H1 (cell line): ENCODE data around the gene SLC2A11. TPM values are rescaled to one million over a fixed set of nuclear protein-coding genes. Genes with fewer than 3 reads are reported as not detected.

ENCODE experiments used
- CTCF ChIA-PET: fragments of 300-600 bp; sonication (Branson Sonifier 250); formaldehyde crosslinking; loops from one replicate; lab custom pipeline; 2021; ENCODE audit not compliant: partially characterized antibody; lab: Charles Lee
- POLR2A ChIA-PET: fragments of 300-600 bp; sonication (Branson Sonifier 250); formaldehyde crosslinking; loops from one replicate; lab custom pipeline; 2021; ENCODE audit warnings: inconsistent platforms; ENCODE audit not compliant: partially characterized antibody; lab: Charles Lee
- DNase-seq, 2 experiments: peaks; one replicate each; pipeline versions ENCODE4 v3.0.0 to v3.0.0-alpha.2; 2010 to 2022; ENCODE audit warnings: low spot score in 2 of 2, low read depth in 1 of 2, mixed read lengths in 1 of 2
- FAIRE-seq: peaks from 2 replicates; lab custom pipeline; 2011; peaks lifted over from hg19 to GRCh38; lab: Jason Lieb, UNC
- H2AFZ ChIP-seq: 2 replicates; pipeline ENCODE4 v1.8.1; 2012; ENCODE audit warnings: low read length, inconsistent platforms
- H2AK5ac ChIP-seq: 2 replicates; pipeline ENCODE4 v1.6.1; 2013; ENCODE audit warnings: low read depth, low read length
- H2BK120ac ChIP-seq: replicated peaks from 2 replicates; pipeline ENCODE3; 2013; ENCODE audit warnings: low read depth, low read length, inconsistent platforms
- H2BK12ac ChIP-seq: 2 replicates; pipeline ENCODE4 v1.6.1; 2013; ENCODE audit warnings: low read depth, low read length
- H2BK15ac ChIP-seq: 2 replicates; pipeline ENCODE4 v1.6.1; 2013; ENCODE audit warnings: low read length
- H2BK20ac ChIP-seq: 2 replicates; pipeline ENCODE4 v1.6.1; 2013; ENCODE audit warnings: low read length
- H2BK5ac ChIP-seq: 2 replicates; pipeline ENCODE4 v1.6.1; 2013; ENCODE audit warnings: low read depth, low read length
- H3K14ac ChIP-seq: 2 replicates; pipeline ENCODE4 v1.6.1; 2013; ENCODE audit warnings: inconsistent platforms; ENCODE audit not compliant: insufficient read length
- H3K18ac ChIP-seq: 2 replicates; pipeline ENCODE4 v1.6.1; 2013; ENCODE audit warnings: low read length; ENCODE audit errors: extremely low read depth
- H3K23ac ChIP-seq: 2 replicates; pipeline ENCODE4 v1.6.1; 2013; ENCODE audit warnings: inconsistent platforms; ENCODE audit not compliant: insufficient read length
- H3K23me2 ChIP-seq: 2 replicates; pipeline ENCODE4 v1.6.1; 2013; ENCODE audit warnings: low read depth, low read length
- H3K27ac ChIP-seq: 2 replicates; pipeline ENCODE4 v1.6.1; 2011; ENCODE audit warnings: low read depth, low read length, inconsistent platforms
- H3K27me3 ChIP-seq, 4 experiments: replicated peaks in 1 of 4; 1 replicate in 1 of 4; 2 replicates in 3 of 4; pipeline versions ENCODE4 v1.6.1 to v1.8.1; 2011 to 2013; ENCODE audit warnings: low read length in 3 of 4, mild to moderate bottlenecking in 3 of 4, inconsistent platforms in 2 of 4, mixed read lengths in 2 of 4, moderate library complexity in 1 of 4; ENCODE audit not compliant: control insufficient read depth in 3 of 4, insufficient read depth in 3 of 4; ENCODE audit errors: extremely low read depth in 1 of 4
- H3K36me3 ChIP-seq, 4 experiments: 2 replicates each; pipeline versions ENCODE4 v1.6.1 to v1.8.1; 2011 to 2013; ENCODE audit warnings: mild to moderate bottlenecking in 4 of 4, low read length in 3 of 4, moderate library complexity in 2 of 4, control low read depth in 1 of 4, inconsistent platforms in 1 of 4; ENCODE audit not compliant: insufficient read depth in 4 of 4, control insufficient read depth in 2 of 4
- H3K4ac ChIP-seq: replicated peaks from 2 replicates; pipeline ENCODE3; 2013; ENCODE audit warnings: low read length, low read depth, mixed read lengths, inconsistent platforms; ENCODE audit not compliant: insufficient read length
- H3K4me1 ChIP-seq, 4 experiments: replicated peaks in 1 of 4; 1 replicate in 1 of 4; 2 replicates in 3 of 4; pipeline versions ENCODE4 v1.6.1 to v1.8.1; 2011 to 2013; ENCODE audit warnings: low read length in 3 of 4, inconsistent platforms in 2 of 4, mixed read lengths in 1 of 4; ENCODE audit not compliant: insufficient read depth in 4 of 4, control insufficient read depth in 3 of 4
- H3K4me2 ChIP-seq, 2 experiments: 2 replicates each; pipeline versions ENCODE4 v1.6.1 to v1.8.1; 2011 to 2013; ENCODE audit warnings: low read depth in 2 of 2, low read length in 2 of 2, control low read depth in 1 of 2, inconsistent platforms in 1 of 2, mild to moderate bottlenecking in 1 of 2; ENCODE audit not compliant: insufficient read depth in 1 of 2
- H3K4me3 ChIP-seq, 4 experiments: fragments of 200-600, 300-600 bp in 1 of 4; sonication (generic), shearing (Covaris generic), sonication (Bioruptor Twin) in 1 of 4; 2 replicates each; pipeline versions ENCODE4 v1.5.1 to v1.8.1; 2011 to 2016; ENCODE audit warnings: low read length in 4 of 4, low read depth in 3 of 4, control low read depth in 2 of 4, inconsistent platforms in 2 of 4, mild to moderate bottlenecking in 2 of 4, mixed read lengths in 1 of 4, moderate library complexity in 1 of 4; ENCODE audit not compliant: insufficient read depth in 2 of 4; ENCODE audit errors: extremely low read depth in 1 of 4
- H3K56ac ChIP-seq: replicated peaks from 2 replicates; pipeline ENCODE3; 2013; ENCODE audit warnings: low read depth, mild to moderate bottlenecking, mixed read lengths, low read length, inconsistent platforms; ENCODE audit not compliant: insufficient read length
- H3K79me1 ChIP-seq: 2 replicates; pipeline ENCODE4 v1.6.1; 2013; ENCODE audit warnings: low read depth, low read length, control low read depth
- H3K79me2 ChIP-seq, 2 experiments: 2 replicates each; pipeline versions ENCODE4 v1.6.1 to v1.8.1; 2012 to 2013; ENCODE audit warnings: low read length in 2 of 2, mild to moderate bottlenecking in 2 of 2, inconsistent platforms in 1 of 2; ENCODE audit not compliant: insufficient read depth in 2 of 2, control insufficient read depth in 1 of 2
- H3K9ac ChIP-seq, 4 experiments: replicated peaks in 1 of 4; 1 replicate in 1 of 4; 2 replicates in 3 of 4; pipeline versions ENCODE4 v1.6.1 to v1.8.1; 2011 to 2013; ENCODE audit warnings: low read depth in 3 of 4, low read length in 3 of 4, control low read depth in 2 of 4, mild to moderate bottlenecking in 2 of 4, moderate library complexity in 2 of 4, inconsistent platforms in 1 of 4; ENCODE audit errors: extremely low read depth in 1 of 4
- H3K9me3 ChIP-seq, 2 experiments: 2 replicates each; pipeline versions ENCODE4 v1.6.1 to v1.8.1; 2012 to 2013; ENCODE audit warnings: mild to moderate bottlenecking in 2 of 2, moderate library complexity in 2 of 2, control low read depth in 1 of 2, inconsistent platforms in 1 of 2, low read depth in 1 of 2, low read length in 1 of 2, mixed read lengths in 1 of 2; ENCODE audit not compliant: insufficient read depth in 2 of 2
- H4K20me1 ChIP-seq, 2 experiments: replicated peaks in 1 of 2; 2 replicates each; pipeline versions ENCODE3 to v1.8.1; 2011 to 2013; ENCODE audit warnings: inconsistent platforms in 2 of 2, low read length in 2 of 2, mild to moderate bottlenecking in 1 of 2; ENCODE audit not compliant: insufficient read depth in 2 of 2, control insufficient read depth in 1 of 2
- H4K5ac ChIP-seq: 2 replicates; pipeline ENCODE4 v1.6.1; 2013; ENCODE audit warnings: low read length, low read depth, mixed read lengths, inconsistent platforms; ENCODE audit not compliant: insufficient read length
- H4K8ac ChIP-seq: 2 replicates; pipeline ENCODE4 v1.8.0; 2013; ENCODE audit warnings: mild to moderate bottlenecking, moderate library complexity, low read length, inconsistent platforms; ENCODE audit not compliant: insufficient read depth; ENCODE audit errors: extremely low read depth
- H4K91ac ChIP-seq: replicated peaks from 2 replicates; pipeline ENCODE3; 2013; ENCODE audit warnings: low read length, mixed read lengths, inconsistent platforms; ENCODE audit not compliant: insufficient read length
- BACH1 ChIP-seq: IDR thresholded peaks from 2 replicates; pipeline ENCODE4 v1.6.1; 2012; ENCODE audit warnings: low read length, improper control_type of control experiment
- CEBPB ChIP-seq: IDR thresholded peaks from 2 replicates; pipeline ENCODE4 v1.6.1; 2012; ENCODE audit warnings: low read depth, low read length
- EGR1 ChIP-seq: IDR thresholded peaks from 2 replicates; pipeline ENCODE4 v1.6.1; 2011; ENCODE audit warnings: low read depth, low read length, borderline replicate concordance
- EP300 ChIP-seq, 2 experiments: IDR thresholded peaks; 1 replicate in 1 of 2; 2 replicates in 1 of 2; pipeline ENCODE4 v1.6.1; 2011 to 2012; ENCODE audit warnings: low read depth in 2 of 2, low read length in 2 of 2, mild to moderate bottlenecking in 2 of 2, borderline replicate concordance in 1 of 2, inconsistent platforms in 1 of 2, moderate library complexity in 1 of 2
- EZH2 ChIP-seq: fragments of 200-600 bp; sonication (generic); IDR thresholded peaks from 2 replicates; pipeline ENCODE4 v1.7.1; 2012; ENCODE audit warnings: low read depth, mild to moderate bottlenecking, moderate library complexity, low read length, inconsistent platforms; ENCODE audit not compliant: severe bottlenecking
- GABPA ChIP-seq: IDR thresholded peaks from 2 replicates; pipeline ENCODE4 v1.6.1; 2011; ENCODE audit warnings: mild to moderate bottlenecking, low read length, moderate library complexity, borderline replicate concordance; ENCODE audit not compliant: insufficient read depth
- GTF2F1 ChIP-seq: IDR thresholded peaks from 2 replicates; pipeline ENCODE4 v1.6.1; 2012; ENCODE audit warnings: low read depth, low read length, improper control_type of control experiment, borderline replicate concordance
- HDAC2 ChIP-seq, 2 experiments: fragments of 300-600 bp in 1 of 2; sonication (generic) in 1 of 2; IDR thresholded peaks; 2 replicates each; pipeline ENCODE4 v1.6.1; 2011 to 2012; ENCODE audit warnings: low read depth in 2 of 2, low read length in 2 of 2, mild to moderate bottlenecking in 2 of 2, moderate library complexity in 2 of 2, borderline replicate concordance in 1 of 2, inconsistent platforms in 1 of 2
- MAFK ChIP-seq: IDR thresholded peaks from 2 replicates; pipeline ENCODE4 v1.6.1; 2012; ENCODE audit warnings: low read depth, mild to moderate bottlenecking, improper control_type of control experiment, low read length
- POLR2AphosphoS5 ChIP-seq: IDR thresholded peaks from 2 replicates; pipeline ENCODE4 v1.6.1; 2011; ENCODE audit warnings: low read depth, low read length
- RBBP5 ChIP-seq: IDR thresholded peaks from 2 replicates; pipeline ENCODE4 v1.7.1; 2012; ENCODE audit warnings: low read depth, mild to moderate bottlenecking, inconsistent platforms, low read length, moderate library complexity, borderline replicate concordance
- SIN3A ChIP-seq, 2 experiments: IDR thresholded peaks in 1 of 2; conservative IDR thresholded peaks in 1 of 2; 2 replicates each; pipeline ENCODE4 v1.6.1; 2011 to 2012; ENCODE audit warnings: low read length in 2 of 2, improper control_type of control experiment in 1 of 2, low read depth in 1 of 2, mild to moderate bottlenecking in 1 of 2
- SP1 ChIP-seq: IDR thresholded peaks from 2 replicates; pipeline ENCODE4 v1.6.1; 2011; ENCODE audit warnings: low read depth, low read length
- SRF ChIP-seq: IDR thresholded peaks from 2 replicates; pipeline ENCODE4 v1.6.1; 2011; ENCODE audit warnings: mild to moderate bottlenecking, low read depth, low read length, moderate library complexity
- WGBS, 2 experiments: shearing (Covaris generic) in 1 of 2; methylation state at CpG; one replicate each; pipeline versions ENCODE4 v1.1.6 to v1.1.7; 2013 to 2015; ENCODE audit warnings: low lambda C conversion rate in 2 of 2, mixed read lengths in 2 of 2, inconsistent platforms in 1 of 2, low coverage in 1 of 2, missing lambda C conversion rate in 1 of 2; ENCODE audit not compliant: insufficient replicate concordance in 2 of 2, insufficient coverage in 1 of 2, insufficient read length in 1 of 2; ENCODE audit errors: extremely low coverage in 1 of 2, missing lambda C conversion rate in 1 of 2; 5-methylcytosine and 5-hydroxymethylcytosine counted together
- polyA plus RNA-seq, 7 experiments: library from polyadenylated mRNA; depleted of rRNA in 3 of 7; stranded (reverse) in 5 of 7; unstranded in 2 of 7; fragments of >200 nt in 5 of 7; fragments of 200-250 nt in 2 of 7; gene quantifications; 1 replicate in 5 of 7; 2 replicates in 1 of 7; 4 replicates in 1 of 7; pipeline versions ENCODE4 v1.2.1 to v1.2.3, GENCODE V29; 2011 to 2013; ENCODE audit warnings: missing spikeins in 2 of 7, mixed read lengths in 2 of 7
- total RNA-seq: library from RNA; stranded (reverse); fragmentation: NEBNext Ultra II Directional; extraction: Animal tissue kit (Norgen Biotek cat#: 25700); gene quantifications from 2 replicates; pipeline ENCODE4 v1.2.1, GENCODE V29; 2021

SLC2A11 gene
- total and polyA plus RNA-seq, 2 of the 8 experiments (the other 6 are each of a cell fraction or from before 2014, with no cell fraction given), result 10.7 to 12.5 TPM

DNA sequence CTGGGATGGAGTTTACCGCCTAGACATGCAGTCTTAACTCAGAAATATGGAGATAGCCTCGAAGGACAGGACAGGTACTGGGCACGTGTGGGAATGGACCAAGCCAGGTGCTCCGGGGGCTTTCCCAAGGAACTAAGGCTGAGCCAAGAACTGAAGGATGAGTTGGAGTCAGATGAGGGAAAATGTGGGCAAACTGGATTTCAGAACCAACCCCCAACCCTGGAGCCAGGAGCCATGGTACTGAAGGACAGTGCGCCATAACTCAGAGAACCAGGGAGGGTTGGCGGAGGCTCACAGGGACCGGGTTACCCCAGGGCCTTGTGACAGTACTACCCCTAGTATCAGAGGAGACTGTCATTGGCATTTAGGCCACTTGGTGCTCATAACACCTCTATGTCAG lies 34.1 kb downstream of the SLC2A11 start:
- no peak overlapping the region for H2BK12ac ChIP-seq
- no peak overlapping the region for H3K4me3 ChIP-seq
- H4K8ac ChIP-seq, result no peak overlapping the region
- peaks cover 6% of the 10 kb centered on the region for H3K23me2 ChIP-seq
- H2BK20ac ChIP-seq, result no peak overlapping the region
- no peak for TF ChIP-seq GTF2F1
- TF ChIP-seq POLR2AphosphoS5, result no peak
- no peak for TF ChIP-seq CEBPB
- no peak for TF ChIP-seq SIN3A (conservative IDR thresholded peaks at IDR 0.05 in 1 of 2, IDR thresholded peaks at IDR 0.05 in 1 of 2; ENCODE audit: low read depth in 1 of 2, low read length in 2 of 2)
- no peak for TF ChIP-seq GABPA
- no peak for TF ChIP-seq MAFK
- TF ChIP-seq SRF, result no peak
- no peak for TF ChIP-seq BACH1
- TF ChIP-seq SP1, result no peak
- TF ChIP-seq EGR1, result no peak
- no peak for TF ChIP-seq RBBP5
- no peak for TF ChIP-seq HDAC2 (IDR thresholded peaks at IDR 0.05; ENCODE audit: borderline replicate concordance in 1 of 2, low read depth in 2 of 2, low read length in 2 of 2)
- TF ChIP-seq EP300 (IDR thresholded peaks at IDR 0.05; ENCODE audit: borderline replicate concordance in 1 of 2, low read depth in 2 of 2, low read length in 2 of 2), result no peak
- TF ChIP-seq EZH2, result no peak
- peaks cover 7 to 9% of the 10 kb centered on the region in 2 experiments; a peak in 2 of 4 replicates for H3K9me3 ChIP-seq
- 95% methylated on average over 7 of the region's 7 CpGs; no CpG with 5 or more reads in 1 of the 2 experiments for WGBS, 2 experiments
- no peak overlapping the region for H2BK15ac ChIP-seq
- no peaks in the 10 kb centered on the region; the same call in none of the 2 replicates for H3K79me1 ChIP-seq
- H3K36me3 ChIP-seq, result peaks cover 10 to 12% (median 11%) of the 10 kb centered on the region in 4 experiments
- no peak overlapping the region for H4K5ac ChIP-seq
- no peak overlapping the region for H3K23ac ChIP-seq
- H4K20me1 ChIP-seq, result peaks cover 0 to 6% of the 10 kb centered on the region in 2 experiments
- no peak overlapping the region for H2AFZ ChIP-seq
- no peak for FAIRE-seq
- no peak overlapping the region for H3K4me2 ChIP-seq
- DNase-seq, result no peak
- no peak overlapping the region for H2AK5ac ChIP-seq
- no peak overlapping the region for H3K56ac ChIP-seq
- H3K4me1 ChIP-seq, result peaks cover 8 to 23% (median 15%) of the 10 kb centered on the region in 4 experiments
- H3K18ac ChIP-seq, result no peak overlapping the region
- peaks cover 0 to 7% of the 10 kb centered on the region in 2 experiments; a peak in 1 of 4 replicates for H3K79me2 ChIP-seq
- H2BK120ac ChIP-seq, result no peak overlapping the region
- H2BK5ac ChIP-seq, result no peak overlapping the region
- no peak overlapping the region for H4K91ac ChIP-seq
- no peak overlapping the region for H3K4ac ChIP-seq
- H3K9ac ChIP-seq, result no peak overlapping the region; a peak in 1 of 7 replicates
- H3K14ac ChIP-seq, result no peak overlapping the region
- peaks cover 0 to 3% (median 1%) of the 10 kb centered on the region in 4 experiments; a peak in 2 of 7 replicates for H3K27me3 ChIP-seq
- ChIA-PET POLR2A (no interaction called here), CTCF (interaction anchor here (0.7 to 3.1 kb wide), 2 partner anchors 12 to 30 kb away, joined by 3 to 15 read pairs; no protein-coding TSS in a partner anchor)
- no peak overlapping the region for H3K27ac ChIP-seq
